Osteocyte (in vitro differentiated cells): ENCODE data around the gene SPC24. TPM values are rescaled to one million over a fixed set of nuclear protein-coding genes. Genes with fewer than 3 reads are reported as not detected.
"Not testable (repeated sequence)": the region's sequence is repeated elsewhere in the genome, so short reads cannot be mapped to it uniquely, and the experiment has no call there.

Source experiments
- DNase-seq: peaks from one replicate; pipeline ENCODE4 v3.0.0; 2021; ENCODE audit warnings: mixed read lengths; ENCODE audit not compliant: unreplicated experiment; ENCODE audit errors: extremely low spot score
- H3K27ac Mint-ChIP-seq: one replicate; pipeline ENCODE4 v1.8.0; 2021; ENCODE audit warnings: mild to moderate bottlenecking, mixed read lengths; ENCODE audit not compliant: unreplicated experiment
- H3K27me3 Mint-ChIP-seq: one replicate; pipeline ENCODE4 v1.8.0; 2021; ENCODE audit warnings: mixed read lengths; ENCODE audit not compliant: unreplicated experiment
- H3K36me3 Mint-ChIP-seq: one replicate; pipeline ENCODE4 v1.8.0; 2021; ENCODE audit warnings: mixed read lengths; ENCODE audit not compliant: unreplicated experiment
- H3K4me1 Mint-ChIP-seq: one replicate; pipeline ENCODE4 v1.8.0; 2021; ENCODE audit warnings: mixed read lengths; ENCODE audit not compliant: unreplicated experiment
- H3K4me3 Mint-ChIP-seq: one replicate; pipeline ENCODE4 v1.8.0; 2021; ENCODE audit warnings: mild to moderate bottlenecking, moderate library complexity, mixed read lengths; ENCODE audit not compliant: unreplicated experiment
- H3K9me3 Mint-ChIP-seq: one replicate; pipeline ENCODE4 v1.8.0; 2021; ENCODE audit warnings: mixed read lengths; ENCODE audit not compliant: unreplicated experiment
- total RNA-seq: library from RNA; stranded (reverse); gene quantifications from 2 replicates; pipeline ENCODE4 v1.2.1, GENCODE V29; 2021
- TF ChIP-seq, protein P1 (sequence below): fragments of 200-600 bp; sonication (generic); IDR thresholded peaks from 2 replicates; pipeline ENCODE4 v1.5.0; 2021; ENCODE audit warnings: antibody characterized with exemption, mild to moderate bottlenecking, moderate library complexity

The SPC24 gene
- total RNA-seq, 1 donor from 2014 or later = 13.5 TPM

DNA sequence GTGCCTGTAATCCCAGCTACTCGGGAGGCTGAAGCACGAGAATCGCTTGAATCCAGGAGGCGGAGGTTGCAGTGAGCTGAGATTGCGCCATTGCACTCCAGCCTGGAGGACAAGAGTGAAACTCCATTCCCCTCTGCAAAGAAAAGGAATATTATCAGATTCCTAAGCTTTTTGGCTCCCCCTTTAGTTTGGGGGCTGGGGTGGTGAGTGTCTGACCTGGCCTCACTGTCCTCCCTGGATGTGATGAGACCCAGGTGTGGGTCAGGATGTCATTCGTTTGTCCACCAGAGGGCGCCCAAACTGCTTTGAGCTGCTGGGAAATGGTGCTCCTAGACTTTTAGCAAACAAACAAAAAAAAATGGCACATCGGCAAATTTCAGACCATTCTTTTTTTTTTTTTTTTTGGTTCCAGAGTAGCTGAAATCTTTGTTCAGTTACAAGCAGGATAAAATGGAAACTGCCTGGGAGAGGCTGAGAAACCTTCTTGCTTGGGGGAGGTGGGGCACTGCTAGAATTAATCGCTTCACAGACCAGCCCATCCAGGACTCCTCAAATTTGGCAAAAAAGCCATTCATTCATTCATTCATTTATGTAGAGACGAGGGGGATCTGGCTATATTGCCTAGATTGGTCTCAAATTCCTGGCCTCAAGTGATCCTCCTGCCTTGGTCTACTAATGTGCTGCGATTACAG, 29.4 kb downstream of the SPC24 start:
- no peaks in the 10 kb centered on the region for H3K27me3 Mint-ChIP-seq
- H3K27ac Mint-ChIP-seq = peak overlapping the region; percentile 44
- DNase-seq = peak; percentile 91
- peaks cover 10% of the 10 kb centered on the region for H3K4me1 Mint-ChIP-seq
- TF ChIP-seq, protein P1, sequence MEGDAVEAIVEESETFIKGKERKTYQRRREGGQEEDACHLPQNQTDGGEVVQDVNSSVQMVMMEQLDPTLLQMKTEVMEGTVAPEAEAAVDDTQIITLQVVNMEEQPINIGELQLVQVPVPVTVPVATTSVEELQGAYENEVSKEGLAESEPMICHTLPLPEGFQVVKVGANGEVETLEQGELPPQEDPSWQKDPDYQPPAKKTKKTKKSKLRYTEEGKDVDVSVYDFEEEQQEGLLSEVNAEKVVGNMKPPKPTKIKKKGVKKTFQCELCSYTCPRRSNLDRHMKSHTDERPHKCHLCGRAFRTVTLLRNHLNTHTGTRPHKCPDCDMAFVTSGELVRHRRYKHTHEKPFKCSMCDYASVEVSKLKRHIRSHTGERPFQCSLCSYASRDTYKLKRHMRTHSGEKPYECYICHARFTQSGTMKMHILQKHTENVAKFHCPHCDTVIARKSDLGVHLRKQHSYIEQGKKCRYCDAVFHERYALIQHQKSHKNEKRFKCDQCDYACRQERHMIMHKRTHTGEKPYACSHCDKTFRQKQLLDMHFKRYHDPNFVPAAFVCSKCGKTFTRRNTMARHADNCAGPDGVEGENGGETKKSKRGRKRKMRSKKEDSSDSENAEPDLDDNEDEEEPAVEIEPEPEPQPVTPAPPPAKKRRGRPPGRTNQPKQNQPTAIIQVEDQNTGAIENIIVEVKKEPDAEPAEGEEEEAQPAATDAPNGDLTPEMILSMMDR = peak; percentile 86
- no peaks in the 10 kb centered on the region for H3K9me3 Mint-ChIP-seq
- peaks cover 37% of the 10 kb centered on the region for H3K36me3 Mint-ChIP-seq
- no peak overlapping the region for H3K4me3 Mint-ChIP-seq

DNA sequence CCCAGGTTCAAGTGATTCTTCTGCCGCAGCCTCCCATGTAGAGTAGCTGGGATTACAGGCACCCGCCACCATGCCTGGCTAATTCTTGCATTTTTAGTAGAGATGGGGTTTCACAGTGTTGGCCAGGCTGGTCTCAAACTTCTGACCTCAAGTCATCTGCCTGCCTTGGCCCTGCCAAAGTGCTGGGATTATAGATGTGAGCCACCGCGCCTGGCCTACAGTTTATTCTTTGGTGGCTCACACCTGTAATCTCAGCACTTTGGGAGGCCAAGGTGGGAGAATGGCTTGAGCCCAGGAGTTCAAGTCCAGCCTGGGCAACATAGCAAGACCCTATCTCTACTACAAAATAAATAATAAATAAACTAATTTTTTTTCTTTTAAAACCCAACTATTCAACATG, 31.4 kb downstream of the SPC24 start:
- H3K27ac Mint-ChIP-seq, H3K9me3 Mint-ChIP-seq, DNase-seq, H3K4me3 Mint-ChIP-seq, H3K4me1 Mint-ChIP-seq, H3K27me3 Mint-ChIP-seq: not testable (repeated sequence)
- peaks cover 35% of the 10 kb centered on the region for H3K36me3 Mint-ChIP-seq

DNA sequence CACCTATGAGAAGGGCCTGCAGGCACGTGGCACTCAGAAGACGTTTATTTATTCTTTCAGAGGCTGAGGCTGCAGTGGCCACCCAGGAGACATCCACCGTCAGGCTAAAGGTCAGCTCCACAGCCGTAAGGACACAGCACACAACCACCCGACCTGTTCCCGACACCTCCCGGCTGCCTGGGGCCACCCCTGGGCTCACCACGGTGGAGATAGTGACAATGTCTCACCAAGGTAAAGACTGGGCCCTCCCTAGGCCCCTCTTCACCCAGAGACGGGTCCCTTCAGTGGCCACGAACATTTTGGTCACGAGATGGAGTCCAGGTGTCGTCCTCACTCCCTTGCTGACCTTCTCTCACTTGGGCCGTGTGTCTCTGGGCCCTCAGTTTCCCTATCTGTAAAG, 32.5 kb downstream of the SPC24 start:
- no peak overlapping the region for H3K4me3 Mint-ChIP-seq
- H3K36me3 Mint-ChIP-seq = peaks cover 40% of the 10 kb centered on the region
- no peaks in the 10 kb centered on the region for H3K9me3 Mint-ChIP-seq
- no peaks in the 10 kb centered on the region for H3K27me3 Mint-ChIP-seq
- peaks cover 6% of the 10 kb centered on the region for H3K4me1 Mint-ChIP-seq
- H3K27ac Mint-ChIP-seq = peak overlapping the region; percentile 31
- TF ChIP-seq, protein P1 = no peak
- no peak for DNase-seq

DNA sequence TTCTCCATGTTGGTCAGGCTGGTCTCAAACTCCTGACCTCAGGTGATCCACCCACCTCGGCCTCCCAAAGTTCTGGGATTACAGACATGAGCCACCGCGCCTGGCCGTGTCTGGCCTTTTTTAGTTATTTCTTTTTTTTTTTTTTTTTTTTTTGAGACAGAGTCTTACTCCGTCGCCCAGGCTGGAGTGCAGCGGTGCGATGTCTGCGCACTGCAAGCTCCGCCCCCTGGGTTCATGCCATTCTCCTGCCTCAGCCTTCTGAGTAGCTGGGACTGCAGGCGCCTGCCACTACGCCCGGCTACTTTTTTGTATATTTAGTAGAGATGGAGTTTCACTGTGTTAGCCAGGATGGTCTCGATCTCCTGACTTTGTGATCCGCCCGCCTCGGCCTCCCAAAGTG, 33.6 kb downstream of the SPC24 start:
- not testable (repeated sequence) for H3K27ac Mint-ChIP-seq, H3K27me3 Mint-ChIP-seq, H3K4me3 Mint-ChIP-seq, DNase-seq, H3K9me3 Mint-ChIP-seq, H3K4me1 Mint-ChIP-seq
- H3K36me3 Mint-ChIP-seq = peaks cover 36% of the 10 kb centered on the region

DNA sequence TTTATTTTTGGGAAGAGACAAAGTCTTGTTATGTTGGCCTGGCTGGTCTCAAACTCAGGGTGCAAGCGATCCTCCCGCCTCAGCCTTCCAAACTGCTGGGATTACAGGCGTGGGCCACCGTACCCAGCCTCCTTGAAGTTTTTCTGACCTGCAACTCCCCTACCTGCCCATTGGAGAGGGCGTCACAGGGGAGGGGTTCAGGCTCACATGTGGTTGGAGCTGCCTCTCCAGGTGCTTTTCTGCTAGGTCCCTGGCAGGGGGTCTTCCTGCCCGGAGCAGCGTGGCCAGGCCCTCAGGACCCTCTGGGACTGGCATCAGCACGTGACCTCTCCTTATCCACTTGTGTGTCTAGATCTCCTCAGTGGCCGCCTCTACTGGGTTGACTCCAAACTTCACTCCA, 39.1 kb downstream of the SPC24 start:
- Mint-ChIP-seq H3K36me3 (peaks cover 56% of the 10 kb centered on the region), H3K9me3 (no peaks in the 10 kb centered on the region), H3K27me3 (no peaks in the 10 kb centered on the region), H3K4me1 (peaks cover 2% of the 10 kb centered on the region), H3K4me3 (no peak overlapping the region), H3K27ac (peak overlapping the region; percentile 4)
- TF ChIP-seq, protein P1 = no peak
- no peak for DNase-seq

DNA sequence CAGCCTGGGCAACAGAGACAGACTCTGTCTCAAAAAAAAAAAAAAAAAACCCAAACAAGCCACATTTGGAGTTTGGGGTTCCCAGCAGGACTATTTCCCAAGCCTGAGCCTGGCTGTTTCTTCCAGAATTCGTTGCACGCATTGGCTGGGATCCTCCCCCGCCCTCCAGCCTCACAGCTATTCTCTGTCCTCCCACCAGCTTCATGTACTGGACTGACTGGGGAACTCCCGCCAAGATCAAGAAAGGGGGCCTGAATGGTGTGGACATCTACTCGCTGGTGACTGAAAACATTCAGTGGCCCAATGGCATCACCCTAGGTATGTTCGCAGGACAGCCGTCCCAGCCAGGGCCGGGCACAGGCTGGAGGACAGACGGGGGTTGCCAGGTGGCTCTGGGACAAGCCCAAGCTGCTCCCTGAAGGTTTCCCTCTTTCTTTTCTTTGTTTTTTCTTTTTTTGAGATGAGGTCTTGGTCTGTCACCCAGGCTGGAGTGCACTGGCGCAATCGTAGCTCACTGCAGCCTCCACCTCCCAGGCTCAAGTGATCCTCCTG, 39.6 kb downstream of the SPC24 start:
- Mint-ChIP-seq H3K36me3 (peaks cover 59% of the 10 kb centered on the region), H3K4me3 (no peak overlapping the region), H3K27ac (peak overlapping the region; percentile 4), H3K27me3 (no peaks in the 10 kb centered on the region), H3K9me3 (no peaks in the 10 kb centered on the region), H3K4me1 (peaks cover under 1% of the 10 kb centered on the region)
- TF ChIP-seq, protein P1 = no peak
- no peak for DNase-seq
